ENCODE results near the gene HHAT. TPM values are rescaled to one million over a fixed set of nuclear protein-coding genes. Genes with fewer than 3 reads are reported as not detected.

HHAT gene
- total RNA-seq, 1 experiment from 2014 or later, result 3.0 TPM

DNA sequence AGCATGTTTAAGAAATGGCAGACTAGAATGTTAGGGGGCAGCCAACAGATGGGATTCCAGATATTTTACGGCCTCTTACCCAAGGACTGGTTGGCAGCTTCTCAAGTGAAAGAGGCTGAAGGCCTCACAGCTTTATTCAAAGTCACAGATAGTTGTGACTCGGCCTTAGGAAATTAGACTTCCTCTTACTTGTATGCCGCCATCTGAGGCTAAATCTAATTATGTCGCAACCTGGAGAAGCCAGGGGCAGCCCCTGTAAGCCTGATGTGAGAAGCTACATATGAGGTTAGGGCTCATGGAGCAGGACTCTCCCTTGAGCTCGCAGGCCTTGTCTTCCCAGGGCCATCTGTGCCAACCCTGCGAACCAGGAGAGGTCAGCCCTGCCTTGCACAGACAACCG lies 352.5 kb downstream of the HHAT start:
- H3K4me1 ChIP-seq (ENCODE audit: insufficient read depth, low read length, poor library complexity, severe bottlenecking), result no peaks in the 10 kb centered on the region
- TF ChIP-seq, protein P1, sequence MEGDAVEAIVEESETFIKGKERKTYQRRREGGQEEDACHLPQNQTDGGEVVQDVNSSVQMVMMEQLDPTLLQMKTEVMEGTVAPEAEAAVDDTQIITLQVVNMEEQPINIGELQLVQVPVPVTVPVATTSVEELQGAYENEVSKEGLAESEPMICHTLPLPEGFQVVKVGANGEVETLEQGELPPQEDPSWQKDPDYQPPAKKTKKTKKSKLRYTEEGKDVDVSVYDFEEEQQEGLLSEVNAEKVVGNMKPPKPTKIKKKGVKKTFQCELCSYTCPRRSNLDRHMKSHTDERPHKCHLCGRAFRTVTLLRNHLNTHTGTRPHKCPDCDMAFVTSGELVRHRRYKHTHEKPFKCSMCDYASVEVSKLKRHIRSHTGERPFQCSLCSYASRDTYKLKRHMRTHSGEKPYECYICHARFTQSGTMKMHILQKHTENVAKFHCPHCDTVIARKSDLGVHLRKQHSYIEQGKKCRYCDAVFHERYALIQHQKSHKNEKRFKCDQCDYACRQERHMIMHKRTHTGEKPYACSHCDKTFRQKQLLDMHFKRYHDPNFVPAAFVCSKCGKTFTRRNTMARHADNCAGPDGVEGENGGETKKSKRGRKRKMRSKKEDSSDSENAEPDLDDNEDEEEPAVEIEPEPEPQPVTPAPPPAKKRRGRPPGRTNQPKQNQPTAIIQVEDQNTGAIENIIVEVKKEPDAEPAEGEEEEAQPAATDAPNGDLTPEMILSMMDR (conservative IDR thresholded peaks at IDR 0.05; ENCODE audit: low read depth, low read length), result no peak
- no peak for TF ChIP-seq EZH2 (IDR thresholded peaks at IDR 0.05; ENCODE audit: borderline replicate concordance, low read depth, low read length, poor library complexity, severe bottlenecking)
- H3K4me3 ChIP-seq (ENCODE audit: low read depth, low read length, poor library complexity, severe bottlenecking), result no peak overlapping the region
- ChIA-PET CTCF (no interaction called here), POLR2A (ENCODE audit: low non-redundant PET) (no interaction called here)
- H3K27ac ChIP-seq (ENCODE audit: low read depth, low read length, poor library complexity, severe bottlenecking), result no peak overlapping the region
- no peak for DNase-seq (ENCODE audit: low spot score)
- intact Hi-C loops (cut with micrococcal nuclease; ENCODE audit: unreplicated experiment), result no loop called here
- no peaks in the 10 kb centered on the region for H3K36me3 ChIP-seq (ENCODE audit: insufficient read depth, low read length, poor library complexity, severe bottlenecking)
- no TSS peak for BruUV-seq (replicated peaks)
- H3K9me3 ChIP-seq (ENCODE audit: low read depth, low read length, poor library complexity, severe bottlenecking), result no peaks in the 10 kb centered on the region
- H3K27me3 ChIP-seq (replicated peaks; ENCODE audit: insufficient read depth, low read depth, low read length, poor library complexity), result no peaks in the 10 kb centered on the region

DNA sequence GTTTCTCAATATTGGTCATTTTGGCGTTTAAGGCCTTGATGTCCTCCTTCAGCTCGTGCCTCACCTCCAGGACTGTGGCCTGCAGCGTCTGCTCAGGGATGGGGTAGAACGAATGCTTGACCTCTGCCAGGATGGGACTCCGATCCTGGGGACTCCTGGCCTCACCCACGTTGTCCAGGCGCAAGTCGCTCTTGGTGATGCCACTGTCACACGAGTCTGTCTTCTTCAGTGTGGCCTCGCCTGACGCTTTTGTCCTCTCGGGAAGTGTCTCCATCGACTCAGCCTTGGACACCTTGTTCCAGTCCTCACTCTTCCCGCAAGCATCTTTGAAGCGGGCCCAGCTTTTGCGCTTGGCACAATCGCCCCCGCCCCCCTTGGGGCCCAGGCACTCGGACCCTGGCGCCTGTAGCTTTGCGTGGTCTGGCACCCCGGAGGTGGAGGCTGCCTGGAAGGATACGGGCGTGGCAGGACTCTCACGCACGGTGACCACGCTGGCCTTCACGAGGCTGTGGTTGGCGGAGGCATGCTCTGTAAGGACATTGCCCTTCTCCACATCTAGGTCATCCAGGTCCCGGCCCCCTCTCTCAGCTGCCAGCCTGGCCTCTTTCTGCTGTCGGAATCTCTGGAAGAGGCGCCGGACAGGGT lies 354.8 kb downstream of the HHAT start:
- TF ChIP-seq EZH2 (IDR thresholded peaks at IDR 0.05; ENCODE audit: borderline replicate concordance, low read depth, low read length, poor library complexity, severe bottlenecking), result no peak
- TF ChIP-seq, protein P1 (conservative IDR thresholded peaks at IDR 0.05; ENCODE audit: low read depth, low read length), result no peak
- intact Hi-C loops (cut with micrococcal nuclease; ENCODE audit: unreplicated experiment), result no loop called here
- Histone ChIP-seq H3K4me3 (ENCODE audit: low read depth, low read length, poor library complexity, severe bottlenecking) (no peak overlapping the region), H3K27me3 (replicated peaks; ENCODE audit: insufficient read depth, low read depth, low read length, poor library complexity) (no peaks in the 10 kb centered on the region), H3K9me3 (ENCODE audit: low read depth, low read length, poor library complexity, severe bottlenecking) (no peaks in the 10 kb centered on the region), H3K4me1 (ENCODE audit: insufficient read depth, low read length, poor library complexity, severe bottlenecking) (no peaks in the 10 kb centered on the region), H3K27ac (ENCODE audit: low read depth, low read length, poor library complexity, severe bottlenecking) (no peak overlapping the region), H3K36me3 (ENCODE audit: insufficient read depth, low read length, poor library complexity, severe bottlenecking) (no peaks in the 10 kb centered on the region)
- no TSS peak for BruUV-seq (replicated peaks)
- DNase-seq (ENCODE audit: low spot score), result no peak
- CTCF ChIA-PET, result no interaction called here
- POLR2A ChIA-PET (ENCODE audit: low non-redundant PET), result no interaction called here

DNA sequence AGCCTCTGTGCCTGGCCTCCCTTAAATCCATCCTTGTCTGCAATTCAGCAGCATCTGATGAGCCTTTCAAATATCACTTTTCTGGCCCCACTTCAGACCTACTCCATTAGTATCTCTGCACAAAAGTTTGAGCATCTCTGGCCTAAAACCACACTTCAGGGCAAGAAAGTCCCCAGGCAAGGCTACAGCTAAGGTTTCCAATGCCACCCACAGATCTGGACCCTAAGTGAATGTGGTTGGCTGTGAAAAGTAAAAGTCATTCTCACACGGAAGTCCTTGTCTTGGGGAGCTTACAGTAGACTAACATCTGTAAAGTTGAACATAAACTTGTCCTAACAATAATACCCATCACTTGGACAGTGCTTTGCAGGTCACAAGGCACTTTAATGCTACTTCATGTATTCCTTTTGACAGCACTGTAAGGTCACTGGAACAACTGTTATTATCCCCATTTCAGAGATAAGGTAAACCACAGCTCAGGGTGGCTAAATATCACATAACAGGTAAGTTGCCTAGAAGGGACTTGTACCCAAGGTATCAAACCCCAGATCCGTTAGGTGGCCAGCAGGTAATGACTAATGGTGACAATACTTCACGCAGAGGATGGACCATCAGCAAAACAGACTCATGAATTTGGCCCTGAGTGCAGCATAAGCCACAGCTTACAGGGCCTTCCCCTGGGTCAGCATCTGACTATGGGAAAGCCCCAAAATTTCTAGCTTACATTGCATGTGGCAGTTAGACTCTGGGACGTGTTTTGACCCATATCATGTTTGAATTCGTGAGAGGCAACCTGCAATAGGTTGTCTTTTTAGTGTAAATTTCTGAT lies 356.0 kb downstream of the HHAT start:
- intact Hi-C loops (cut with micrococcal nuclease; ENCODE audit: unreplicated experiment), result no loop called here
- no peaks in the 10 kb centered on the region for H3K9me3 ChIP-seq (ENCODE audit: low read depth, low read length, poor library complexity, severe bottlenecking)
- no peak for DNase-seq (ENCODE audit: low spot score)
- no peaks in the 10 kb centered on the region for H3K4me1 ChIP-seq (ENCODE audit: insufficient read depth, low read length, poor library complexity, severe bottlenecking)
- H3K4me3 ChIP-seq (ENCODE audit: low read depth, low read length, poor library complexity, severe bottlenecking), result no peak overlapping the region
- no peak overlapping the region for H3K27ac ChIP-seq (ENCODE audit: low read depth, low read length, poor library complexity, severe bottlenecking)
- ChIA-PET POLR2A (ENCODE audit: low non-redundant PET) (no interaction called here), CTCF (no interaction called here)
- BruUV-seq (replicated peaks), result no TSS peak
- H3K36me3 ChIP-seq (ENCODE audit: insufficient read depth, low read length, poor library complexity, severe bottlenecking), result no peaks in the 10 kb centered on the region
- TF ChIP-seq EZH2 (IDR thresholded peaks at IDR 0.05; ENCODE audit: borderline replicate concordance, low read depth, low read length, poor library complexity, severe bottlenecking), result no peak
- TF ChIP-seq, protein P1 (conservative IDR thresholded peaks at IDR 0.05; ENCODE audit: low read depth, low read length), result no peak
- no peaks in the 10 kb centered on the region for H3K27me3 ChIP-seq (replicated peaks; ENCODE audit: insufficient read depth, low read depth, low read length, poor library complexity)
